ENCODE results near the gene MAP7D2.
A peak's percentile ranks its signal among the peaks of the same experiment; 100 is the strongest.

MAP7D2 gene

DNA sequence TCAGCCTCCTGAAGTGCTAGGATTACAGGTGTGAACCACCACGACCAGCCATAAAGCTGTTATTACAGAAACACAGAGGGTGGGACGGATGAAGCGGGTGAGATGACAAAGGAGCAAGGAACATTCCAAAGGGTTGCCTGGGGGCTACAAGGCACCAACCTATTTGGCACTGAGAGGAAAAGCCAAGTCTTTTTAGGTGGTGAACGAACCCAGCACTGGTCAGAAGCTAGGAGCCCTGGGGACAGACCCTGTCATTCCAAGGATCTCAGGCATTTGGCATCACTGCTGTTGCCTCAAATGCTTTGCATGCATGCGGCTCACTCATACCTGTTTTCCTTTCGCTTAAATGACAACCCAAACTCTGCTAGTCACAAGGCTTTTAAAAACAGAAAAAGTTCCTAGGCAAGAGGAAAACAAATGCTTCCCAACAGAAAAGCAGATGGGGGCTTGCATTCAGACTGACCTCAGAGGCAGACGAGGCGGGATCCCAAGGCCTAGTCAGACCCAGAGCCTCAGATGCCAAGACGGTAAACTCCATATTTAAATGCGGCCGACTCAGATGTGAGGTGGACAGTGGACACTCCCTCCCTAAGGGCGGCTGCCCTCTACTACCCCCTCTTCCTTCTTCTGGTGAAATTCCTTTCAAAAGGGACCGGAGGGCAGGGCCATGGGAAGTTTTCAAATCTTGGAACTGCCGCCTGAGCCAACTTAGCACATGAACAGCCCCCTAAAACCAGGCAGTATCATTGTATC lies 4.5 kb downstream of the MAP7D2 start:
- no peak for DNase-seq

DNA sequence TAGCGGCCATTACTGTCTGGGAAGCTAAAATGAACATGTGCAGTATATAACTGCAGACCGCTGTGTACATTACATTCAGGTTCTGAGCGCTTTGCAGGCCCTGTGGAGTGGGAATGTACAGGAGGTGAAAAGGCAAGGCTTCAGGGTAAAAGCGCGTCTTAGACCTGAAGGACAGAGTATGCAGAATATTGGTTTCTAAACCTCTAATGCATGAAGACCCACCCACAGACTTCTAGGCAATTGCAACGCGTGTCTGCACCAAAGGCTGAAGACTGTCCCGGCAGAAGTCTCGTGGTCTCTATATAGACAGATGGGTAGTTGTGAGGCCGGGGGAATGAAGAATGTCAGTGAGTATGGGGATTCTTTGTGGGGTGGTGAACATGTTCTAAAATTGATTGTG lies 5.4 kb downstream of the MAP7D2 start:
- DNase-seq: no peak

DNA sequence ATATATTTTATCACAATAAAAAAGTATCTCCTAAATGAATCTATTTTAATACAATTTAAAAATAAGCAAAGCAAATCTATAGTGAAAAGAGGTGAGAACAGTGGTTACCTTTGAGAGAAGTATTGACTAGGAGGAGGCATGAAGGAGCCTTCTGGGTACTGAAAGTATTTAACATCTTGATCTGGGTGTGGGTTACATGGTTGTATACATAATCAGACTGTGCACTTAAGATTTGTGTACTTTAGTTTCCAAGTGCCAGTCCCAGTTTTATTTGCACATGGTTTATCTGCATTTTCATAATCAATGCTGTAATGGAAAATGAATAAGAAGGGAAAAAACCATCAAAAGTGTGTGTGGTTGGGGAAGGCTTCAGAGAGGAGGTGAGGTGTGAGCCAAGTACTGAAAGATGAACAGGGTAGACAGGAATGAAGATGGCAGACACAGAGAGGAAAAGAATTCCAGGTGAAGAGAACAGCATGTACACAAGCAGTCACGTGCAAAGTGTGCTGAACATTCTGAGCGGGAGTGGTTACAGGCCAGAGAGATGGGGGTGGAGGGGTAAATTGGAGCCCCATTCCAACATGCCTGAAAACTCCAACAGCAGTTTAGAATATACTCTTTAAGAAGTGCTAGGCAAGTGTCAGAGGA lies 14.6 kb downstream of the MAP7D2 start:
- no peak for DNase-seq

DNA sequence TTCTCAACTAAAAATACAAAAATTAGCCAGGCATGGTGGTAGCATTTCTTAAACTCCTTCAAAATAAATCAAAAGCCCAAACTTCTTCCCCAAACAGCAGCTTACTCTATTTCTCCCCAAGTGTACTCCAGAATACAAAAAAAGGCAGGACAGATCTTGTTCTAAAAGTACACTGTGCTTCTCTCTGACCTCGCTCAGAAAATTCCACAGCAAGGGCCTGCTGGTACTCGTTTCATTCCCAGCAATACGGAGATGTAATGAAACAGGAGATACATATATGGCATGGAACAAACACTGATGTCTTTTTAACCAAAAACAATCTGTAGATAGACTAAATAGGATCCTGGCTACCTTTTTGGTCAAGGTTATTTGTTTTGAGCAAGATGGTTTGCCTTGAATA lies 25.2 kb downstream of the MAP7D2 start:
- no peak for DNase-seq

DNA sequence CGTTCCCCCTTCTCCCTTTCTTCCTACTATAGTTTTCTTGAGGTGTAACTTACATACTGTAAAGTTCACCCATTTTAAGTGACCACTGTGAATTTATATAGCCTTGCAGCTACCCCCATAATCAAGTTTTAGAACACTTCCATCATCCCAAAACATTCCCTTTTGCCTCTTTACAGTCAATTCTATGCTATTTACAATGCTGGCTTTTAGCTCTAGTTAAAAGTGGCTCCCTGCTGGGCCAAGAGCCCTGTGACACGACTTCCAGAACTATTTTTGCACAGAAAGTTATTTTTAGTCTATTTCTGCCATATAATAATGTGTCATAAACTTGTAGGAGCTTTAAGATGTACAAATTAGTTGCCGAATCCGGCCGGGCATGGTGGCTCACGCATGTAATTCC lies 26.9 kb downstream of the MAP7D2 start:
- DNase-seq: no peak

DNA sequence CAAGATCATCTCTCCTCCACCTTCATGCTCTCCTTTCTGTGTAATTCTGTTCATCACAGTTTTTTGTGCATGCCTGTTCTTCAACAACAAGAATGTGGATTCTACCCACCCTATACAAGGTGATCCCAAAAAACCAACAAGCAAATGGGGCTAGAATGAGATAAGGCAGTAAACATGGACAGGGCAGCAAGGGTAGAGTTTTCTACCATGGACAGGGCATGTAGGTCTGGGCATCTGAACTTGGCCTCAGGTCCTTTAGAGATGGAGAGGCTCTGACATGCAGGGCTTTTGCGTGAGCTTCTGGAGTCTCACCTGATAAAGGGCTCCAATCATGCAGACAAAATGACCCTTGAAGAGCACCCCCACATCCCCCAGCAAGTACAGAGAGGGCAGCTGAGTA lies 36.4 kb downstream of the MAP7D2 start:
- DNase-seq: no peak

DNA sequence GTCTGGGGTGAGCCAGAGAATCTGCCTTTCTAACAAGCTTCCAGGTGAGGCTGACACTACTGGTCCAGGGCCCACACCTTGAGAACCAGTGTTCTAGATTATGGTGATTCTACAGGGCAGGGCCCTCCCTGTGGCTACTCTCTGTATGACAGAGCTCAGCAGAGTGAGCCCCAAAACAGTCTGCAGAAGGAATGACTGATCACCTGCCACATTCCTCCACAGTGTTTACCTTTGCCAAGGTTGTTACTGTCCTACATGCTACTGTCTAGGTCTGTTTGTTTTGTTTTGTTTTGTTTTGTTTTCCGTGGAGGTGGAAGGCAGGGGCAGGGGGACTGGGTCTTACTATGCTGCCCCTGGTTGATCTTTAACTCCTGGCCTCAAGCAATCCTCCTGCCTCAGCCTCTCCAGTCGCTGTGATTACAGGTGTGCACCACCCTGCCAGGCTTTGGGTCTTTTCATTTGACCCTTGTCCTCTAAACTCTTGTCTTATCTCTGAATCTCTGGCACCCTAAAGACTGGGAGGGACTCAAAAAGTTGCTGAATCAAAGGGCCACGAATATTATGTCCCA lies 45.1 kb downstream of the MAP7D2 start:
- no peak for DNase-seq

DNA sequence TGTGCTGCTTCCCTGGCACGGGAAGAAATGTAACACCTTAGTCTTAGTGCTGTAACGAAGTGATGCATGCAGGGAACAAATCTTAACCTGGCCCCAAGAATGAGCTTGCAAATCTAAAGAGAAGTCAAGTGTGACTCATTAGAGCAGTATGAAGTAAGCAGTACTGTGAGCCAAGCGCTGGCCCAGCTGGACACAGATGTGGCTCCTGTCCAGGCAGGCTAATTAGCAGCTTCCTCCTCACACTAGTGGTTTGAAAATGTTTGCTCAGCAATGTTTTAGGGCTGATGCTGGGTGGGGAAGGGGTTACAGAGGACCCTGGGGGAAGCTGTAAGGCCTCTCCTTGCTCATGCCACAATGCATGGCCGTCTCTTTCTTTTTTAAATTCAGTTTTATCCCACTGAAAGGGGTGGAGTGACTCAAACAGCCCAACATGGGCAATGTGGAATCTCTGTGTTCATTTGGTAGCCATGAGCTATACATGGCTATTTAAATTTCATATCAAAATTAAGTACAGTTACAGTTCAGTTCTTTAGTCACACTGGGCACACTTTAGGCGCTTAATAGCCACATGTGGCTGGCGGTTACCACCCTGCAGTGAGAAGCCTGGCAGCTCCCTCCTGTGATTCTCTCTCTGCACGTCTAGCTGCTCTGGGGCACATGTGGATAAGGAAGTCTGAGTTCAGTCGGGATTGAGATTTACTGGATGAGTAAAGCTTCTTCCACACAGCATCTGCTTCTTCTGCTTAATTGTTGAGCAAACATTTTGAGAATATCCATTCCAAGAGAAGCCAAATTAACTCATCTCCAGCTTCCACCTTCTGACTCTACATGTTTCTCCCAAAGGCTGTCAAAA lies 48.8 kb downstream of the MAP7D2 start:
- peak; percentile 27 for DNase-seq

DNA sequence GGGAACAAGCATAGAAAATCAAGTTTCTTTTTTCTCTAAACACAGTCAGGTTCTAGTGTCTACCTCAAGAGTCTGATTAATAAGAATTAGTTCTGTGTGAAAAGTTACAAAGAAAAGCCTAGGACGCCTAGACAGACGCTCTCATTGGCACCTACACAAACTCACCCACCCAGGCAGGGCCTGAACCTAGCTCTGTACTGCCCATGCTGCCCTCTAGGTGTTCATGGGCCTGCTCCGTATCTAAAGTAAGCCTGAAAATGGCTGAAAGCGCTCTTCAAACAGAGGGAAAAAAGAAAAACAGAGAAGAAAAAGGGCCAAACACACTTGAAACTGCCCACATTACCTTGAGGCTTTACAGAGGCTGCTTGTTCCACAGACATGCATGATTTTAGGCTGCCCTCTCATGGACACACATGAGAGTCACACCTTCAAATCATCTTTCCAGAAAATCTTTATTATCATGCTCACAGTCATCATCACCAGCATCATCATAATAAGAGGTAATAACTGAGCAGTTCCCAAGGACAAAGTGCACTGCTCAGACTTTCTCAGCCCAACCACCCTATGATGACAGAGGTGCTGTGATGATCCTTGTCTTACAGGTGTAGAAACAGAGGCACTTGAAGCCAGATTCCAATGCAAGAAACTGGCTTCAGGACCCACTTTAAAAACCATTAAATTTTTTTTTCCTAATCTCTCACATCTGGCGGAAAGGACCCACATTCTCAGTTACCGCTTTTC lies 49.6 kb downstream of the MAP7D2 start:
- DNase-seq: peak; percentile 67

DNA sequence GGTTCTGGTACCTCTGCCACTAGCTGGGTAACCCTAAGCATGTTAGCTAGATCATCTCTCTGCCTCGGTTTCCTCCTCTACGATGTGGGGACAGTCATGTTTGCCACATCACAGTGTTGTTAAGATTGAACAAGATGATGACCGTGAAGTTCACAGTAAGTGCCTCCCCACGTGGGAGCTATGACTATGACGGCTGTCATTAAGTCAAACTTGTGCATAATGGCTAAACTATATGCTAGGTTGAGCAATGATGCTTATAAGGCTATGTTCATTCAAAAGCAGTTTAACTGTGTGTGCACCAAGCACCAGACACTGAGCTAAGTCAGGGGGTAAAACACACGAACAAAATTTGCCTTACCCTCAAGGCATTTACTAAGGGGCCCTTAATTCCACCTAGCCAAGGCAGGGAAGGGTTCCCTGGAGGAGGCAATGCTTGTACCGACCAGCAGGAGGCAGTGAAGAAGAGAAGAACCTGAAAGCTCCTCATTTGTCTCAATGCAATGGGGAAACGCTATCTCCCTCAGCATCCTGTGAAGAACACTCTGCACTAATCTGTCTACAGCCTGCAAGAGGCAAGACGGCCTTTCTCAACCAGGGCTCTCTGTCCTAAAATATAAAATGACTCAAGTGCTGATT lies 52.9 kb downstream of the MAP7D2 start:
- DNase-seq: peak; percentile 28

DNA sequence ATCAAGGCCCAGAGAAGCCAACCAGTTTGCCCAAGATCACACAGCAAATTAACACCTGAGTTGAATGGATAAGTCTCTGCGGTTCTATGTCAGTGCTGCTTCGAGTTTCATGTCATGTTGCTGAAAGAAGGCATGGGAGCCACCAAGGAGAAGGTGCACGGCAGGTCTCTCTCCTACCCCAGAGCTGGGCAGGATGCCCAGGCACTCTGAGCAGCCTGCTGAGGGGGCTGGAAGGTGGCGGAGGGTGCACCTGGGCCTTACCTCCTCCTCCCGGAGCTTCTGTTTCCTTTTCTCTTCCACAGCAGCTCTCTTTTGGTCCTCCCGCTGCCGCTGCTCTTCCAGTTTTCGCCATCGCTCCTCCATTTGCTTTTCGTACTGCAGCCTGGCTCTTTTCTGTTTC lies 53.6 kb downstream of the MAP7D2 start:
- DNase-seq: no peak

DNA sequence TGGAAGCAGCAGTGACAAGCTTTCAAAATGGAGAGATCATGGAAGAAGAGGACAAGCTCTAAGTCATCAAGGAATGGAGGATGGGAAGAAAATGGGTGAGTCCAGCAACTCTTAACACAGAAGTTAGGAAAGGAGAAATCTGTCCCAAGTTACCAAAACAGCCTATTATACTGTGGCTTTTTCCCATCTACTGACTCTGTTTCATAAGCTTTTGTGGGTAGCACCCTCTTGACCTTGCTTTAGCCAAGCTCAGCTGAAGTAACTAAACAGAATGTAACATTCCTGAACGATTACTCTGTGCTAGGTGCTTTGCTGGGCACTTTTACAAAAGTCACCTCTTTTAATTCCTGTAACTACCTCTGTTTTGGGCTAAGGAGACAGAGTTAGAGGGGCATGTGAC lies 54.9 kb downstream of the MAP7D2 start:
- DNase-seq: no peak

DNA sequence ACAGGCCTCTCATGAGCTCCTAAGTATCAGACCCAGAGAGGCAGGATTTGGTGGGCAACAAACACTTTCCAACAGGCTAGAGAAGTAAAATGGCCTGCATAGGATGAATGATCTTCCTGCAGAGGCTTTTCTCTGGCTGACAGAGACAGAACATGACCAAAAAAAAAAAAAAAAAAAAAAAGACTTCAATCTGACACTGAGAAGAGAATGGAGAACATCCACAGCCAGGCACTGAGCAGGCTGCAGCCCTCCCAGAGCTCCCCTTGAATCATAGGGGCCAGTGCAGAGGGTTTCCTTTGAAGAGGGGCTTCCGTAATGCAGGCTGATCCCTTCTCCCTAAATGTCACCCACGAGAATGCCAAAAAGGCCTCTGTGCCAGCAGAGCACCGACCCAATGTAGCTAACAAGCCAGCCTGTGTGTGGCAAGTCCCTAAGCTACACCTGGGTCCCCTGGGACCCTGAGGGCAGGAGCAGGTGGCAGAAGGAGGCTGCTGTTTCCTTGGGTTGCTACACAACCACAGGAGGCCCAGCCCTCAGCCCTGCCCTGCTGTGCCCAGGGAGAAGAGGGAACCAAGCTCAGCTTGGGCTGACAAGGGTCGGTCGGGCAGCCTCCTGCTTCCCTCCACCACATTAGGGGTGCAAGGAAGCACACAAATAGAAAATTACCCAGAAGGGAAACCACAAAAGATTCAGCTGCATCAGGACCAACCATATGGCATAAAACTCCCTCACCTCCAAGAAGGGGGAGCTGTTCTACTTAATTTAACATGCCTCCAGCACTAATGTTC lies 55.6 kb downstream of the MAP7D2 start:
- peak; percentile 70 for DNase-seq

DNA sequence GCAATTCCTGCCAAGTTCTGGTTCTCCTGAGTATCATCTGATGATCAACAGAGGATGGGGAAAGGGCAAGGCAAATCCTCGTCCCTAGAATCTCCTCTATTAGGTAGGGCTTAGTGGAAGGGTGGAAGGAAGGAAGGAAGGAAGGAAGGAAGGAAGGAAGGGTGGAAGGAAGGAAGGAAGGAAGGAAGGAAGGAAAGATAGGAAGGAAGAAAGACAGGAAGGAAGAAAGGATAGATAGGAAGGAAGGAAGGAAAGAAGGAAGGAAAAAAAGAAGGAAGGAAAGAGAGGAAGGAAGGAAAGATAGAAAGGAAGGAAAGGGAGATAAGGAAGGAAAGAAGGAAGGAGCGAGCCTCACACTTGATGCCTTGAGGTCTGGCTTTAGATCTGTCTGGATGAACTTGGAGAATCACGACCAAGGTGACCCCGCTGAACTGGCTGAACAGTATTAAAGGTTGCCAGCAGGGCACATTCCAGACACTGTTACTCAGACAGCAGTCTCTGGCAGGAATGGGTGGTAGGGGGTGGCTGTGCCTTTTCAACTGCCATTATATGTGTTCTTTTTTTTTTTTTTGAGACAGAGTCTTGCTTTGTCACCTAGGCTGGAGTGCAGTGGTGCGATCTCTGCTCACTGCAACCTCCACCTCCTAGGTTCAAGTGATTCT lies 57.1 kb downstream of the MAP7D2 start:
- DNase-seq: no peak

DNA sequence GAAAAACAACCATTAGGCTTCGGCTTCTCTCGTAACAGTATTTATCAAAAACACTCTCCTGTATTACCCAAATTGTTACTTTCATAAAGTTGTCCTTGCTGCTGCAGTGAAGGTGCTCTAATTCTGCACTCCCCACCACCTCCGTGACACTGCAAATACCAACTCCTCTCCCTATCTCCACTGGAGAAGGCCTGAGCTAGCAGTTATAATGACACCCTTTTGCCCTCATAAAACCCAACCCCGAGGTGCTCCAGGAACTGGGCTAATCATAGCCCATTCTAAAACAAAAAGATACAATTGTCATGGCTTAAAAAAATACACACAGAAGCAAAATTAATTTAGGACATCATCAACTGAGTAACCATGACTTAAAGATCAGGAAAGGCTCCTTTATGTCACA lies 59.2 kb downstream of the MAP7D2 start:
- DNase-seq: no peak

DNA sequence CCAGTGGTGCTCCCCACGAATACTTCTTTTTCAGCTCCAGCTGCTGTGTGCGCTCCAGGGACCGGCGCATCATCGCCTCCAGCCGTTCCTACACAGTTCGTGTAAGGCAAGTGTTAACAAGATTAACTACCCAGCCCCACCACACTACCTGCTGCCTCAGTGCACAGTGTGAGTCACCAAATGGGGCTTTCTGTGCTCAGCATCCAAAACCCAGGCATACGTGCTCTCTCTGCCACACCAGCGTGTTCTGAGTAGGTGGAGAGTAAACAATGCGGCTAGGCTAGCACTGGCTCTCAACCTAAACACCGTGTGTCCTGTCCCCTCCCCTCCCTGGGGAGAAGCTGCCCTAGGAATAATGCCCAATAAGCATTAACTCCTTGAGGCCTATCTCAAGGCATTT lies 60.0 kb downstream of the MAP7D2 start:
- DNase-seq: no peak

DNA sequence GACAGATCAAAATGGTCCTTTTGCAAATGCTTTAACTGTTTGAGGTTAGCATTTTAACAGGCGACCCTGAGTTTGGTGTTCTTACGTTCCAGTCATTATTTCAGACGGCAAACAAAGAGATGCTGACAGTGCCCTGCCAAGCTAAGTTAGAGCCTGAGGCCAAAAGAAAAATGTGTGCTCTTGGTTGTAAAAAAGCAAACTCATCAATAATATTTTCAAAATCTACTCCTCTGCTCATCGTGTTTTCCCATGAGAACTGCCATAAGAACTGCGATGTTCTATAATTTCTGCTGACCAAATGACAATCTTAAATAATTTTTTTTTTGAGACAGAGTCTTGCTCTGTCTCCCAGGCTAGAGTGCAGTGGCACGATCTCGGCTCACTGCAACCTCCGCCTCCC lies 63.2 kb downstream of the MAP7D2 start:
- DNase-seq: no peak

DNA sequence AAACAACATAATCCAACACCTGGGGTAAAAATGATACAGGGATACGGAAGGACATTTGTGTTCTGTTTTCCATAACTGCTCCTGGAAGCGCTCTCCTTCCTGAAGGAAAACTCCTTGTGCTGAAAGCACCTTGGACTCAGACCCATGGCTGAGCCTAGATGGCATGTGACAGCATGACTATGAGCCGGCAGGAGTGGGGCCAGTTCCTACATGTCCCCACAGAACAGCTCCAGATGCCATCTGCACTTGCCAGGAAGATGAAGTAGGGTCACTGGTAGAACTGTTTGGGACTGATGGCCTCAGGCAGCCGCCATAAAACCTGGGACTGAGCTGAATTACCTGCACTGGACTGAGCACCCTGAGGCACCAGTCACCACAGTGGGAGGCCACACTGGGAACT lies 69.8 kb downstream of the MAP7D2 start:
- no peak for DNase-seq

DNA sequence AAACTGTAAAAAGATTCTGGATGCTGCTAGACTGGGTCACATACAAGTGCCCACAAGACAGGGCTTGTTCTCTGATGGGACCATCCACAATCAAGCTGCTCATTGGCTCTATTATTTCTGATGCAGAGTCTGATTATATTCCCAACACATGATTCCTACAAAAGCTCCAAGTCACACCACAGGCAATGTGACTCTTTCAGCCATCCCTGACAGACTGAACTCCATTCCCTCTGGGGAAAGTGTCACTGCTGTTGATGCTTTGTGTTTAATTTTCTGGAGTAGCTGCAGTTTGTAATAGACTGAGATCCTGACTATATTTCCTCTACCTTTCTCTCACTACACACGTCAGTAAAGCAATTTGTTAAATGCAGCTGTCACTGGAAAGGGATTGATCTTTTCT lies 70.5 kb downstream of the MAP7D2 start:
- no peak for DNase-seq

DNA sequence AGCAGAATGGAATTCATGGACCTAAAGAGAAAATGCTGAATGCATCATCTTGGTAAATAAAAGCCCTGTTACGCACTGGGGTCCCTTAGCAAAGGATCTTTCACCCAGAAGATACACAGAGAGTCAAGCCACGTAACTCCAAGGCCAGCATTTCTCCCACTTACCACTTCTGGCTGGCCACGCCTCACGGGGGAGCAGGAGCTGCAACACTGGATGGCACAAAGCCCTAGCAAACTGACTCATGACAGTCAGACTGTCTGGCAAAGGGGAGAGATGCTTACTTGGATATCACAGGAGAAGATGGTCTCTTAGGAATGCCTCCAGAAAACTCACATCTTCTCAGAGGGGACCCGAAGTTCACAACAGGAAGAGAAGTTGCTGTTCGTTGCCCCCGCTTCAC lies 74.5 kb downstream of the MAP7D2 start:
- DNase-seq: no peak

DNA sequence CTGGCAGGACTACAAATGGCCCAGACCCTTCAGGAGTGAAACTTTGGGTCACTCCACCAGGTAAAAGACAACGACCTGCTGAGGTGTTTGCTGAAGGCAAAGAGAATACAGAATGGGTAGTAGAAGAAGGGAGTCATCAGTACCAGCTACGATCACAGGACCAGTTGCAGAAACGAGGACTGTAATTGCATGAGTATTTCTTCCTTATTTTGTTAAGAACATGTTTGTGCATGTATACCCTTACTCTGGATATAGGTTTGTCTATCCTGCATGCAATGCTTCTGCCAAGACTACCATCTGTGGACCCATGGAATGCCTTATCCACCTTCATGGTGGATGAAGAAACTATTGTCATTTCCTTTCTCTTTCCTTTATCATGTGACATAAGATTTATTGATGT lies 77.7 kb downstream of the MAP7D2 start:
- no peak for DNase-seq

Data from hematopoietic multipotent progenitor cell treated with erythropoietin and hydrocortisone succinate and interleukin-3 and kit ligand, for 4 days (in vitro differentiated cells).